NOMO-1 treated with DMSO at 0.1 percent for 48 hours (cell line): ENCODE data around the gene SARS2.

Source experiments
- DNase-seq: peaks from one replicate; lab custom pipeline; 2025; ENCODE audit not compliant: unreplicated experiment; lab: John Stamatoyannopoulos, UW

The SARS2 gene

DNA sequence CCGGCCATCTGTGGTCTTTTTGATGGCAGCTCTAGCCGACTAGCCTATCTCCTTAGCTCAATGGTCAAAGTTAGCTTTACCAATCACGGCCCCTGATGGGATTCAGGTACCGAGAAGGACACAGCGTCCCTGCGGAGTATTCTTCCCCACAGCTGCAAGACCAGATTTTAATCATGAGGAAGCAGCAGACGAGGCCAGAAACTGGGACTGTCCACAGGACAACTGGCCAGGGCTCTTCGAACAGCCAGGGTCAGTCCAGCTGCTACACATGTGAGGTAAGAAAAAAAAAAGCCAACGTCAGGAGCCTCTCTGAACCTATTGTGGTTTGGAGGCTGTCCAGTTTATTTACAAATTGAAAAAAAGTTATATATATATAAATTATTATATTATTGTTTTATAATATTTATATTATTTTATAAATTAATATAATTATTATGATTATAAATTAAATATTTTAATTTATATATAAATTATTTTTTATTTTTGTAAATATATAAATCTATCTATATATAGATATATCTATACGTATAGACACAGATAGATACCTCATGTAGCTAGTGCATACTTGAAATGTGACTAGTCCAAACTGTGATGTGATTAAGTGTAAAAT lies 63.3 kb downstream of the SARS2 start:
- DNase-seq = no peak
